Lung (tissue), 12 donors: ENCODE measurements around the gene ARHGAP22. TPM values are rescaled to one million over a fixed set of nuclear protein-coding genes. Genes with fewer than 3 reads are reported as not detected.

Experiments
- ATAC-seq: fragments of 200-7000 bp; cut with Tn5 transposase; one replicate; pipeline ENCODE4 v1.9.1; 2020; ENCODE audit warnings: moderate number of reproducible peaks; ENCODE audit not compliant: insufficient read depth, low FRiP score
- DNase-seq, 3 donors: peaks; one replicate each; pipeline ENCODE4 v3.0.0-alpha.2; 2013 to 2017
- H3K27ac ChIP-seq, 2 donors: one replicate each; pipeline ENCODE4 v1.5.1; 2013; ENCODE audit warnings: mild to moderate bottlenecking in 2 of 2, moderate library complexity in 2 of 2, control low read depth in 1 of 2, inconsistent platforms in 1 of 2, low read depth in 1 of 2, low read length in 1 of 2
- H3K27me3 ChIP-seq, 3 donors: one replicate each; pipeline ENCODE4 v1.5.1; 2013; ENCODE audit warnings: low read length in 2 of 3; ENCODE audit not compliant: control insufficient read depth in 3 of 3, insufficient read depth in 3 of 3
- H3K36me3 ChIP-seq, 4 donors: one replicate each; pipeline ENCODE4 v1.5.1; 2013; ENCODE audit warnings: low read length in 4 of 4, mild to moderate bottlenecking in 1 of 4, moderate library complexity in 1 of 4; ENCODE audit not compliant: control insufficient read depth in 4 of 4, insufficient read depth in 4 of 4
- H3K4me1 ChIP-seq, 5 donors: one replicate each; pipeline ENCODE4 v1.5.1; 2013; ENCODE audit warnings: low read length in 5 of 5, mild to moderate bottlenecking in 2 of 5, moderate library complexity in 1 of 5; ENCODE audit not compliant: control insufficient read depth in 5 of 5, insufficient read depth in 5 of 5
- H3K4me3 ChIP-seq: one replicate; pipeline ENCODE4 v1.5.1; 2013; ENCODE audit warnings: mild to moderate bottlenecking, control low read depth, moderate library complexity
- H3K9ac ChIP-seq, 2 donors: one replicate each; pipeline ENCODE4 v1.5.1; 2013; ENCODE audit warnings: low read length in 2 of 2, control low read depth in 1 of 2; ENCODE audit not compliant: insufficient read depth in 1 of 2
- H3K9me3 ChIP-seq, 4 donors: one replicate each; pipeline ENCODE4 v1.5.1; 2013; ENCODE audit warnings: low read length in 3 of 4, mild to moderate bottlenecking in 1 of 4, moderate library complexity in 1 of 4; ENCODE audit not compliant: control insufficient read depth in 4 of 4, insufficient read depth in 3 of 4
- CTCF ChIP-seq: IDR thresholded peaks from 2 replicates; pipeline ENCODE4 v1.5.1; 2012; ENCODE audit warnings: mild to moderate bottlenecking; ENCODE audit errors: control extremely low read depth, extremely low read depth
- WGBS, 2 donors: extraction: QIAGEN DNeasy Blood & Tissue Kit; methylation state at CpG; one replicate each; pipeline ENCODE4 v1.1.7; 2013; 5-methylcytosine and 5-hydroxymethylcytosine counted together
- polyA plus RNA-seq, 2 donors: library from polyadenylated mRNA; stranded (reverse); fragments of 200-250 nt; gene quantifications; one replicate each; pipeline ENCODE4 v1.2.1, GENCODE V29; 2013
- total RNA-seq, 2 donors: library from RNA; depleted of rRNA in 1 of 2; stranded (reverse); fragments of >200 nt in 1 of 2; gene quantifications; one replicate each; pipeline ENCODE4 v1.2.1, GENCODE V29; 2014 to 2021
- donor health status: control.
- donor health status: control.
- donor health status: Bipolar disorder and iron deficiency.
- donor health status: healthy.
- donor health status: DM: yes; HTN: yes; CAD: no.

Gene ARHGAP22
- total and polyA plus RNA-seq, 4 donors: 3.2 to 6.9 (median 4.1) TPM

GRCh38 chr10:48520594-48520993, 84.3 kb downstream of the ARHGAP22 start:
- Histone ChIP-seq H3K4me1 (peaks cover 2 to 18% (median 6%) of the 10 kb centered on the region in 5 donors), H3K9me3 (no peaks in the 10 kb centered on the region), H3K4me3 (no peak overlapping the region), H3K27ac (no peak overlapping the region), H3K36me3 (no peaks in the 10 kb centered on the region), H3K27me3 (no peaks in the 10 kb centered on the region), H3K9ac (no peak overlapping the region)
- ATAC-seq (no peak), DNase-seq (no peak)
- no peak for TF ChIP-seq CTCF
- WGBS, 2 donors: 93 to 97% methylated on average over 7 of the region's 7 CpGs

GRCh38 chr10:48520184-48520506, 84.7 kb downstream of the ARHGAP22 start:
- peaks cover 2 to 18% (median 6%) of the 10 kb centered on the region in 5 donors for H3K4me1 ChIP-seq
- no peaks in the 10 kb centered on the region for H3K27me3 ChIP-seq
- H3K36me3 ChIP-seq: no peaks in the 10 kb centered on the region
- ATAC-seq: no peak
- no peak for TF ChIP-seq CTCF
- H3K9me3 ChIP-seq: no peaks in the 10 kb centered on the region
- no peak overlapping the region for H3K9ac ChIP-seq
- DNase-seq: no peak
- H3K27ac ChIP-seq: no peak overlapping the region
- no peak overlapping the region for H3K4me3 ChIP-seq
- 80 to 88% methylated on average over 3 of the region's 3 CpGs for WGBS, 2 donors

- peaks cover 2 to 18% (median 6%) of the 10 kb centered on the region in 5 donors for H3K4me1 ChIP-seq
- no peak overlapping the region for H3K9ac ChIP-seq
- TF ChIP-seq CTCF: no peak
- 58 to 75% methylated on average over 12 of the region's 12 CpGs for WGBS, 2 donors
- H3K27ac ChIP-seq: no peak overlapping the region
- H3K27me3 ChIP-seq: no peaks in the 10 kb centered on the region
- H3K4me3 ChIP-seq: no peak overlapping the region
- no peaks in the 10 kb centered on the region for H3K9me3 ChIP-seq
- H3K36me3 ChIP-seq: no peaks in the 10 kb centered on the region
- ATAC-seq (no peak), DNase-seq (no peak)
Observed at GRCh38 chr10:48519481-48520183, 85.2 kb downstream of the ARHGAP22 start.

- H3K9me3 ChIP-seq: no peaks in the 10 kb centered on the region
- H3K4me1 ChIP-seq: peaks cover 2 to 18% (median 6%) of the 10 kb centered on the region in 5 donors
- TF ChIP-seq CTCF: no peak
- DNase-seq (no peak), ATAC-seq (no peak)
- WGBS, 2 donors: 84 to 90% methylated on average over 4 of the region's 4 CpGs
- no peak overlapping the region for H3K4me3 ChIP-seq
- no peak overlapping the region for H3K27ac ChIP-seq
- H3K9ac ChIP-seq: no peak overlapping the region
- no peaks in the 10 kb centered on the region for H3K36me3 ChIP-seq
- no peaks in the 10 kb centered on the region for H3K27me3 ChIP-seq
Observed at GRCh38 chr10:48518986-48519385, 85.9 kb downstream of the ARHGAP22 start.
